ENCODE results near the gene SUCLG1. TPM values are rescaled to one million over a fixed set of nuclear protein-coding genes. Genes with fewer than 3 reads are reported as not detected.

SUCLG1 gene
- total and polyA plus RNA-seq, 4 donors = 60.5 to 149 (median 120) TPM

GRCh38 chr2:84452624-84453023 lies 6.5 kb downstream of the SUCLG1 start:
- WGBS = 96% methylated on average over 3 of the region's 3 CpGs
- Histone ChIP-seq H3K4me1 (ENCODE audit: control insufficient read depth in 4 of 4, insufficient read depth in 4 of 4, low read length in 3 of 4) (peaks cover 6 to 39% (median 21%) of the 10 kb centered on the region in 4 donors), H3K36me3 (ENCODE audit: control insufficient read depth in 4 of 4, insufficient read depth in 3 of 4, low read depth in 1 of 4, low read length in 3 of 4) (peaks cover 0 to 2% (median 0%) of the 10 kb centered on the region in 4 donors), H3K27ac (ENCODE audit: low read depth in 1 of 2, low read length in 2 of 2) (no peak overlapping the region), H3K9ac (ENCODE audit: low read depth in 1 of 2, low read length in 2 of 2) (no peak overlapping the region), H3K9me3 (ENCODE audit: control insufficient read depth in 4 of 4, low read length in 3 of 4) (no peaks in the 10 kb centered on the region), H3K27me3 (ENCODE audit: control insufficient read depth in 4 of 4, insufficient read depth in 4 of 4, low read length in 3 of 4) (no peaks in the 10 kb centered on the region), H3K4me3 (ENCODE audit: low read depth in 1 of 3, low read length in 3 of 3) (no peak overlapping the region)
- no peak for DNase-seq (ENCODE audit: low spot score)
- TF ChIP-seq HNF4G (IDR thresholded peaks at IDR 0.05) = no peak
- no peak for TF ChIP-seq FOXA1 (IDR thresholded peaks at IDR 0.05)
- TF ChIP-seq REST (IDR thresholded peaks at IDR 0.05) = no peak
- no peak for TF ChIP-seq ZBTB33 (IDR thresholded peaks at IDR 0.05)
- TF ChIP-seq SP1 (IDR thresholded peaks at IDR 0.05) = no peak
- TF ChIP-seq JUND (IDR thresholded peaks at IDR 0.05) = no peak
- TF ChIP-seq TAF1 (conservative IDR thresholded peaks at IDR 0.05) = no peak
- no peak for TF ChIP-seq MAX (IDR thresholded peaks at IDR 0.05)
- TF ChIP-seq EGR1 (IDR thresholded peaks at IDR 0.05; ENCODE audit: low read depth in 2 of 2) = no peak
- TF ChIP-seq GABPA (IDR thresholded peaks at IDR 0.05 in 1 of 2, conservative IDR thresholded peaks at IDR 0.05 in 1 of 2) = no peak
- no peak for TF ChIP-seq NR2F2 (IDR thresholded peaks at IDR 0.05)
- no peak for TF ChIP-seq YY1 (IDR thresholded peaks at IDR 0.05)
- TF ChIP-seq RXRA (IDR thresholded peaks at IDR 0.05) = no peak
- TF ChIP-seq RAD21 (IDR thresholded peaks at IDR 0.05) = no peak
- TF ChIP-seq FOXA2 (IDR thresholded peaks at IDR 0.05) = no peak

DNA sequence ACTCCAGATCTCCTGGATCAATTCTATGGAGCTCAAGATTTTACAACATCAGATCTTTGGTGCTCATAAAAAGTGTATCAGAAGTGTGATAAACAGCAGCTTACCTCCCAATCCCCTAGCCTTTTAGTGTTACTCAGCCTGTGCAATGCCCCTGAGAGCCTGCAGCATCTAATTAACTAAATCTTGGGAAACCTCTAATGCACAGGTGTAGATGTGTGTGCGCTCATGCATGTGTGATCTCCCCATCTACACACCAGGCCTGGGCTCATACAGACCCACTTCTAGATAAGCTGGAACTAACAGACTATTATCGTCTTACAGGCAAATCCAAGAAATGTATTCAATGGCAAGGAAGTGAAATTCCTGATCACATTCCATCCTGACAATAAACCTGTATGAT lies 7.5 kb downstream of the SUCLG1 start:
- TF ChIP-seq ATF3 (IDR thresholded peaks at IDR 0.05) = no peak
- TF ChIP-seq SP1 (IDR thresholded peaks at IDR 0.05) = no peak
- TF ChIP-seq, protein P1, sequence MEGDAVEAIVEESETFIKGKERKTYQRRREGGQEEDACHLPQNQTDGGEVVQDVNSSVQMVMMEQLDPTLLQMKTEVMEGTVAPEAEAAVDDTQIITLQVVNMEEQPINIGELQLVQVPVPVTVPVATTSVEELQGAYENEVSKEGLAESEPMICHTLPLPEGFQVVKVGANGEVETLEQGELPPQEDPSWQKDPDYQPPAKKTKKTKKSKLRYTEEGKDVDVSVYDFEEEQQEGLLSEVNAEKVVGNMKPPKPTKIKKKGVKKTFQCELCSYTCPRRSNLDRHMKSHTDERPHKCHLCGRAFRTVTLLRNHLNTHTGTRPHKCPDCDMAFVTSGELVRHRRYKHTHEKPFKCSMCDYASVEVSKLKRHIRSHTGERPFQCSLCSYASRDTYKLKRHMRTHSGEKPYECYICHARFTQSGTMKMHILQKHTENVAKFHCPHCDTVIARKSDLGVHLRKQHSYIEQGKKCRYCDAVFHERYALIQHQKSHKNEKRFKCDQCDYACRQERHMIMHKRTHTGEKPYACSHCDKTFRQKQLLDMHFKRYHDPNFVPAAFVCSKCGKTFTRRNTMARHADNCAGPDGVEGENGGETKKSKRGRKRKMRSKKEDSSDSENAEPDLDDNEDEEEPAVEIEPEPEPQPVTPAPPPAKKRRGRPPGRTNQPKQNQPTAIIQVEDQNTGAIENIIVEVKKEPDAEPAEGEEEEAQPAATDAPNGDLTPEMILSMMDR (IDR thresholded peaks at IDR 0.05; ENCODE audit: low read depth, low read length, missing input control) = no peak
- TF ChIP-seq EGR1 (IDR thresholded peaks at IDR 0.05; ENCODE audit: low read depth in 2 of 2) = no peak
- H3K4me3 ChIP-seq (ENCODE audit: low read depth in 1 of 3, low read length in 3 of 3) = no peak overlapping the region
- peaks cover 0 to 4% (median under 1%) of the 10 kb centered on the region in 4 donors for H3K36me3 ChIP-seq (ENCODE audit: control insufficient read depth in 4 of 4, insufficient read depth in 3 of 4, low read depth in 1 of 4, low read length in 3 of 4)
- H3K27me3 ChIP-seq (ENCODE audit: control insufficient read depth in 4 of 4, insufficient read depth in 4 of 4, low read length in 3 of 4) = no peaks in the 10 kb centered on the region
- H3K9ac ChIP-seq (ENCODE audit: low read depth in 1 of 2, low read length in 2 of 2) = no peak overlapping the region
- DNase-seq (ENCODE audit: low spot score) = no peak
- no peaks in the 10 kb centered on the region for H3K9me3 ChIP-seq (ENCODE audit: control insufficient read depth in 4 of 4, low read length in 3 of 4)
- H3K27ac ChIP-seq (ENCODE audit: low read depth in 1 of 2, low read length in 2 of 2) = no peak overlapping the region
- 89% methylated on average over 2 of the region's 2 CpGs for WGBS
- peaks cover 3 to 32% (median 12%) of the 10 kb centered on the region in 4 donors for H3K4me1 ChIP-seq (ENCODE audit: control insufficient read depth in 4 of 4, insufficient read depth in 4 of 4, low read length in 3 of 4)
